GM20000 (cell line): ENCODE results near the gene PPFIBP1.

Experiments used
- DNase-seq: peaks from one replicate; pipeline ENCODE4 v3.0.0; 2012; ENCODE audit warnings: low spot score
- TF ChIP-seq, protein P1 (sequence below): IDR thresholded peaks from 2 replicates; pipeline ENCODE4 v1.5.1; 2012; ENCODE audit warnings: mild to moderate bottlenecking, control low read depth; ENCODE audit errors: extremely low read depth, missing control alignments

The PPFIBP1 gene

DNA sequence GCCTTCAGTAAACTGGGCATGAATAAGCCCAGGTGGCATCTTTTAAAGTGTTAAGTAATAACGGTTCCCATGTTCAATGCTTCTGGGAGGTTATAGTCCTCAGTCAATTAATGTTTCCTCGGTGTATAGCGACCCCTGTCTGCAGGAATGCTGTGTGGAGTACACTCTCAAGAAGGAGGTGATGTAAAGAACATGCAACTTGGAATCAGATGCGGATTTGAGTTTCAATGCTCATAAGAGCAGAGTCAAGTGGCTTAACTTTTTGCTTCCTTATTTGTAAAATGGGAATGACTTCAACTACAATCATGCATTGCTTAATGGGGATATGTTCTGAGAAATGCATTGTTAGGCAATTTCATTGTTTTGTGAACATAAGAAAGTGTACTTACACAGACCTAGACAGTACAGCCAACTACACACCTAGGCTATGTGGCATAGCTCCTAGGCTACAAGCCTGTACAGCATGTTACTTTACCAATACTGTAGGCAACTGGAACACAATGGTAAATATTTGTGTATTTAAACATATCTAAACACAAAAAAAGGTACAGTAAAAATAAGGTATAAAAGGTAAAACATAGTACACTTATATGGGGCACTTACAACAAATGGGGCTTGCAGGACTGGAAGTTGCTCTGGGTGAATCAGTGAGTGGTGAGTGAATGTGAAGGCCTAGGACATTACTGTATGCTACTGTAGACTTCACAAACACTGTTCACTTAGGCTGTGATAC, 179.9 kb downstream of the PPFIBP1 start:
- TF ChIP-seq, protein P1, sequence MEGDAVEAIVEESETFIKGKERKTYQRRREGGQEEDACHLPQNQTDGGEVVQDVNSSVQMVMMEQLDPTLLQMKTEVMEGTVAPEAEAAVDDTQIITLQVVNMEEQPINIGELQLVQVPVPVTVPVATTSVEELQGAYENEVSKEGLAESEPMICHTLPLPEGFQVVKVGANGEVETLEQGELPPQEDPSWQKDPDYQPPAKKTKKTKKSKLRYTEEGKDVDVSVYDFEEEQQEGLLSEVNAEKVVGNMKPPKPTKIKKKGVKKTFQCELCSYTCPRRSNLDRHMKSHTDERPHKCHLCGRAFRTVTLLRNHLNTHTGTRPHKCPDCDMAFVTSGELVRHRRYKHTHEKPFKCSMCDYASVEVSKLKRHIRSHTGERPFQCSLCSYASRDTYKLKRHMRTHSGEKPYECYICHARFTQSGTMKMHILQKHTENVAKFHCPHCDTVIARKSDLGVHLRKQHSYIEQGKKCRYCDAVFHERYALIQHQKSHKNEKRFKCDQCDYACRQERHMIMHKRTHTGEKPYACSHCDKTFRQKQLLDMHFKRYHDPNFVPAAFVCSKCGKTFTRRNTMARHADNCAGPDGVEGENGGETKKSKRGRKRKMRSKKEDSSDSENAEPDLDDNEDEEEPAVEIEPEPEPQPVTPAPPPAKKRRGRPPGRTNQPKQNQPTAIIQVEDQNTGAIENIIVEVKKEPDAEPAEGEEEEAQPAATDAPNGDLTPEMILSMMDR: peak; percentile 71
- DNase-seq: peak; percentile 64

DNA sequence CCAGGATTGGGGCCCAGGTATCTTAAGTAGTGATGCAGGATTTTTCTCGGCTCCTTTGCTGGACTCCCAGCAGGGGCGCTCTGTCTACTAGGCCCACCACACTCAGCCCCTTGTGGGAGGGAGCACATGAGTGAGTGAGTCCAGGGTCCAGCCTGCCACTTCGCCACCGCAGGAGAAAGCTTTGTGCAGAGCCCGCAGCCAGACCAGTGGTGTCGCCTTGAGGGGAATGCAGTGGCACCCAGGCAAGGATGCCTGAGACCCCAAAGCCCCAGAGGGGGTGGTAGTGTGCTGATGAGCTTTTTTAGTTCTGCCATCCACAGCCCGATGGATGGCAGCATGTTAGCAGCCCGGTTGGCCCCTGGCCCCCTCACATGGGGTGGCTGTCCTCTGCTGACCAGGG, 181.3 kb downstream of the PPFIBP1 start:
- no peak for DNase-seq
- TF ChIP-seq, protein P1: no peak

DNA sequence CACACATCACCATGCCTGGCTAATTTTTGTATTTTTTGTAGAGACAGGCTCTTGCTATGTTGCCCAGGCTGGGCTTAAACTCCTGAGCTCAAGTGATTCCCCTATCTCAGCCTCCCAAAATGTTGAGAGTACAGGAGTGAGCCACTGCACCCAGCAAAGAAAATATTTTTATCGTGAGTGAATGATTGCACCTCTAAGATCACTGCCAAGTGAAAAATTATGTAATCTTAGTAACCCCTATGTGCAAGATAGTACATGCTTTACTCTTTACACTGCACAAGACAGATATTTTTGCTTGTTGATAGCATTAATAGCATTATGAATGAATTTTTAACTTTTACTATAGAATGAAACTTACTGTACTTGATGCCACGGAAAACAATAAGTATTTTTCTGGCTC, 183.2 kb downstream of the PPFIBP1 start:
- DNase-seq: no peak
- TF ChIP-seq, protein P1: no peak

GRCh38 chr12:27709212-27709931, 185.4 kb downstream of the PPFIBP1 start:
- TF ChIP-seq, protein P1: no peak
- DNase-seq: no peak

- TF ChIP-seq, protein P1: no peak
- peak; percentile 24 for DNase-seq
Measured at GRCh38 chr12:27709932-27710591, 186.1 kb downstream of the PPFIBP1 start.

- peak; percentile 86 for DNase-seq
- TF ChIP-seq, protein P1: no peak
Measured at GRCh38 chr12:27710592-27711316, 186.7 kb downstream of the PPFIBP1 start, which contains the start of gene MRPS35. Gene MRPS35, plus strand, starts transcription at chr12:27710832. Its CDS starts 12 bp downstream, at chr12:27710844.
